GM13977 (cell line): ENCODE data around the gene FBXW8.
"Not testable (repeated sequence)": the region's sequence is repeated elsewhere in the genome, so short reads cannot be mapped to it uniquely, and the experiment has no call there.

ENCODE experiments used
- DNase-seq: peaks from one replicate; pipeline ENCODE4 v3.0.0; 2012; ENCODE audit warnings: low spot score
- in situ Hi-C: fragments of 300-500 bp; cut with MboI; formaldehyde crosslinking; loops from one replicate; pipeline ENCODE4 v1.12.0; 2022; ENCODE audit warnings: low sequenced_read_pairs, low pct_unique_long_range_greater_than_20kb, mixed read lengths, inconsistent platforms; ENCODE audit not compliant: unreplicated experiment
- TF ChIP-seq, protein P1 (sequence below): IDR thresholded peaks from 2 replicates; pipeline ENCODE4 v1.5.1; 2012; ENCODE audit warnings: mild to moderate bottlenecking, control low read depth; ENCODE audit not compliant: insufficient read depth; ENCODE audit errors: extremely low read depth, missing control alignments

Gene FBXW8

DNA sequence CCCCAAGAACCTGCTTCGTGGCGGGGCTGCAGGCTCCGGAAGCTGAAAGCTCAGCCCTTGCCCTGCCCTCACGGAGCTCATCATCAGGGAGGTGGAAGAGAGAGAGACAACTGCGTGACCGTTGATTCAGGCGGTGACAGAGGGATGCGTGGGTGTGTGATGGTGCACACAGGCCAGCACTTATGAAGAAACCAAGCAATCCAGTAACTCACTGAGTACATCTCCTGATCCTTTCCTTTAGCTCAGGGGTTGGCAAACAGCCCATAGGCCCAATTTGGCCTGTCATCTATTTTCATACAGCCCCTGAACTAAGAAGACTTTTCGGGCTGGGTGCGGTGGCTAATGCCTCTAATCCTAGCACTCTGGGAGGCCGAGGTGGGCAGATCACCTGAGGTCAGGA, 138.5 kb downstream of the FBXW8 start:
- in situ Hi-C loops, result no loop called here
- DNase-seq, result no peak
- TF ChIP-seq, protein P1, sequence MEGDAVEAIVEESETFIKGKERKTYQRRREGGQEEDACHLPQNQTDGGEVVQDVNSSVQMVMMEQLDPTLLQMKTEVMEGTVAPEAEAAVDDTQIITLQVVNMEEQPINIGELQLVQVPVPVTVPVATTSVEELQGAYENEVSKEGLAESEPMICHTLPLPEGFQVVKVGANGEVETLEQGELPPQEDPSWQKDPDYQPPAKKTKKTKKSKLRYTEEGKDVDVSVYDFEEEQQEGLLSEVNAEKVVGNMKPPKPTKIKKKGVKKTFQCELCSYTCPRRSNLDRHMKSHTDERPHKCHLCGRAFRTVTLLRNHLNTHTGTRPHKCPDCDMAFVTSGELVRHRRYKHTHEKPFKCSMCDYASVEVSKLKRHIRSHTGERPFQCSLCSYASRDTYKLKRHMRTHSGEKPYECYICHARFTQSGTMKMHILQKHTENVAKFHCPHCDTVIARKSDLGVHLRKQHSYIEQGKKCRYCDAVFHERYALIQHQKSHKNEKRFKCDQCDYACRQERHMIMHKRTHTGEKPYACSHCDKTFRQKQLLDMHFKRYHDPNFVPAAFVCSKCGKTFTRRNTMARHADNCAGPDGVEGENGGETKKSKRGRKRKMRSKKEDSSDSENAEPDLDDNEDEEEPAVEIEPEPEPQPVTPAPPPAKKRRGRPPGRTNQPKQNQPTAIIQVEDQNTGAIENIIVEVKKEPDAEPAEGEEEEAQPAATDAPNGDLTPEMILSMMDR, result no peak

DNA sequence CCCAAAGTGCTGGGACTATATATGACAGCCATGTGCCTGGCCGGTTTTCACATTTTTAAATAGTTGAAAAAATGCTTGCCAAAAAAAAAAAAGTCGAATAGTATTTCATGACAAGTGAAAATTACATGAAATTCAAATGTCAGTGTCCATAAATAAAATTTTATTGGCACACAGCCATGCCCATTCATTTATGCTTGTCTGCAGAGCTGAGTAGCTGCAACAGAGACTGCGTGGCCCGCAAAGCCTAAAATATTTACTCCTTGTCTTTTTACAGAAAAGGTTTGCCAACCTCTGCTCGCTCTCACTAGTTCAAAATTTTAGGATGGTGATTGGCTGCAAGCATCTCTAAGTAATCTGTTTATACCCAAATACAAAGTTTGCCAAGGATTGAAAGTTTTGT, 139.3 kb downstream of the FBXW8 start:
- in situ Hi-C loops, result no loop called here
- no peak for DNase-seq

DNA sequence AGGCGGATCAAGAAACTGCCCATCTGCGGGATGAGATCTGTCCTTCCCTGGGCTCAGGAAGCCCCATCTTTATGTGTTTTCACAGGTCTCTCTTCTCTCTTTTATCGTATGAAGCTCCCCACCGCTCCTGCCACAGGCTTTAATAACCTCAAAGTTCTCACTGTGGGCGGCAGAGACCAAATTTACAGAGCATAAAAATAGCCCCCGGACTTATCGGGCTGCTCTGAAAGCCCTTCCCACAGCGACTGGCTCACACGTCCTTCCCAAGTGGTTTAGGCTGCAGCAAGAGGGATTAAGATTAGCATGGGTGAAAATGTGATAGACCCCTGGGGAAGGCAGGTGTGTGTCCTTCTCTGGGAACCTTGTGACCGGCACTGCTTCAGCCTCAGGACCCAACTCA, 140.6 kb downstream of the FBXW8 start:
- in situ Hi-C loops, result no loop called here
- DNase-seq, result no peak
- TF ChIP-seq, protein P1, result no peak

More for the DNA sequence above, 139.3 kb downstream of the FBXW8 start:
- TF ChIP-seq, protein P1, result no peak

DNA sequence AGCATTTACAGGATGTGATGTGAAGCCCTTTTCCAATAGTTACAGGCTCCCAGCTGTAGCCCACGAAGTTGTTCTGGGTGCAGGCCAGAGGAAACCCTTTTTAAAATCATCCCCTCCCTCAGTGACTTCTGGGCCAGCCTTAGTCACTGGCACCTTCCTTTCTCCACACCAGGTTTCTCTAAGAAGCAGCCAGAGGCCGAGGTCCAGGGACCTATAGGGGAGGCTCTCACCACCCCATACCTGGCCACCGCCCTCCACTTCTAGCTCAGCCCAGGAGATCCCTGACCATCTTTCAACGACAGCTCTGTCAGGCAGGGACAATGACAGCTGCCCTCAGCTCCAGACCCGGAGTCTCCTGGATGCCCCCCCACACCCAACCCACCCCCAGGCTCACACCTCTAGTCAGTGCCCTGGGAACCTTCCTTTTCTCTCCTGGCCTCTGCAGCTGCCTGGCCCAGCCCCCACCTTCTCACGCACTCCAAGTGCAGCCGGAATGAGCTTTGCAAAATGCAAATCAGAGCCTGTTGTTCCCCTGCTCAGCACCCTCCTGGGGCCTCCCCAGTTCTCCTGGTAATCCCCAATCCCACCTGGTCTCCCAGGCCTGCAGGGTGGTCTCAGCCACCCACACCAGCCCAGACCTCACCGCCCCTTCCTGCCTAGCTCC, 141.8 kb downstream of the FBXW8 start:
- in situ Hi-C loops, result no loop called here
- DNase-seq, result no peak
- TF ChIP-seq, protein P1, result no peak

DNA sequence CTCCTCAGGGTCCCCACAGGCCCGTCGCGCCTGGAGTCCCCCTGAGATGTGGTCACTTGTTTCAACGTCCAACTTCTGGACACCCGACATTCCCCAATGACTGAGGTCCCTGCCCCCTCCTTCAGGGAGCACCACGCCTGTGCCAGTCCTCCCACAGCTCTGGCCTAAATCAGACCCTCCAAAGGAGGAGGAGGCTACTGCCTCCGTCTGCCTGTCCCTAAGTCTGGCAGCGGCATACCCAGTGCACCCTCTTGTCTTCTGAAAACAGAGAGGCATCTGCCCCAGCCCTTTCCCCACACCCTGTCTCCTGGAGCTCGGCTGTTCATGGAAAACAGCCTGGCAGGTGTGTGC, 142.3 kb downstream of the FBXW8 start:
- no peak for DNase-seq
- TF ChIP-seq, protein P1, result no peak
- in situ Hi-C loops, result no loop called here

DNA sequence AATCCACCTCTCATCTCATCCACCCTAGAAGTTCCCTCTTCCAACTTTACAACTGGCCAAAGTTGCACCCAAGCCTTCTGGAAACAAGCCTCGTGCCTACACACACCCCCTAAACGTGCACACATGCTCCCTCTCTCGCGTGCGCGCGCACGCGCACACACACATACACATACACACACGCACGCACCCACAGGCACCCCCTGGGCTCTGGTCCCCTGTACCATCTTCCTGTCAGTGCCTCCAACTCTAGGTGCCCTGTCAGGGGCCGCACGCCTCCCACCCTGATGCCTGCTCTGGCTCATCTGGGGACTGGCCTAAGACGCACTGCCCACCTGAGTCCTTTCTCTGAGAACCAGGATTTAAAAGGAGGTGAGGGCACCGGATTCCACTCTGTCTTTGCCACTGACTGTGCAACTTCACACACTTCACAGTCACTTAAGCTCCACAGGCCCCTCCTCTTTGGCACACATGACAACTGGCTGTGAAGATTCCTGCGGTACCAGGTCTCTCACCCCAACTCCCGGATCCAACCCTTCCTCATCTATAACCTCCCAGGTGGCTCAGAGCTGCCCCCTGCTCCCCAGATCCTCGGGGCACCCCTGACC, 142.9 kb downstream of the FBXW8 start:
- TF ChIP-seq, protein P1, result no peak
- DNase-seq, result no peak
- in situ Hi-C loops, result no loop called here

DNA sequence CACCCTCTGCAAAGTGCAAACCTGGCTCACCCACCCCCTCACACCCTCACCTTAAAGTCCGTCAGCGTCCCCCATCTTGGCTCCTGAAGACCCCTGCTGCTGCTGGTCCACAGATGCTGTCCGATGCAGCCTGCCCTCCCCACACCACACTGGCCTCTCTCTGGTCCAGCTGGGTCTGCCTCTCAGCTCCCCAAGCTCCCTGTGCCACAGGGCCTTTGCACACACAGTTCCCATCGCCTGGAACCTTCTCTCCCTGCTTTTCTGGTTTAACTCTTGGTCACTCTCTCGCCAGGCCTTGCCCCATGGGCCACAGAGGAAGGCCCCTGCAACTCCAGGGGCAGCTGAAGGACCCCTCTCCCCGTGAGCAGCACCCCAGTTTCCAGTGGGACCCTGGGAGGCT, 143.5 kb downstream of the FBXW8 start:
- no peak for DNase-seq
- TF ChIP-seq, protein P1, result no peak
- in situ Hi-C loops, result no loop called here

DNA sequence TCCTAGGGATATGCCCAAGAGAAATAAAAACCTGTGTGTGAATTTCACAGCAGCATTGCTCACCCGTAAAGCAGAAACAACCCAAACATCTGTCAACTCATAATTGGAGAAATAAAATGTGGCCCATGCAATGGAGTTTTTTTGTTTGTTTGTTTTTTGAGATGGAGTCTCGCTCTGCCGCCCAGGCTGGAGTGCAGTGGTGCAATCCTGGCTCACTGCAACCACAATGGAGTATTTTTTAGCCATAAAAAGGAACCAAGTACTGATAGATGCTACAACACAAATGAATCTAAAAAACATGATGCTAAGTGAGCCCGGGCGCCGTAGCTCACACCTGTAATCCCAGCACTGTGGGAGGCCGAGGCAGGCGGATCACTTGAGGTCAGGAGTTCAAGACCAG, 146.9 kb downstream of the FBXW8 start:
- DNase-seq, in situ Hi-C loops: not testable (repeated sequence)
